NCI-H1105 (cell line): ENCODE results near the gene BBLN.
A peak's percentile ranks its signal among the peaks of the same experiment; 100 is the strongest.

Experiments
- DNase-seq: peaks from one replicate; lab custom pipeline; 2025; lab: John Stamatoyannopoulos, UW

BBLN gene

GRCh38 chr9:128191406-128192046 lies 31.5 kb downstream of the BBLN start, which contains the start of gene CIZ1:
TSS of gene CIZ1 (minus strand) at chr9:128191572. CDS start at chr9:128190857, 715 bp downstream.
- peak; percentile 66 for DNase-seq

GRCh38 chr9:128192601-128193371 lies 32.7 kb downstream of the BBLN start:
- peak; percentile 77 for DNase-seq

GRCh38 chr9:128193469-128194096 lies 33.5 kb downstream of the BBLN start:
- DNase-seq = no peak

- DNase-seq = no peak
These were observed 41.6 kb downstream of the BBLN start for GRCh38 chr9:128201441-128202369.

- DNase-seq = no peak
These were observed 42.6 kb downstream of the BBLN start for GRCh38 chr9:128202648-128203023.

- DNase-seq = peak; percentile 48
These were observed 43.1 kb downstream of the BBLN start, which contains the start of gene DNM1 for GRCh38 chr9:128203024-128203706. TSS of gene DNM1 (plus strand) at chr9:128203379. CDS start at chr9:128203471, 92 bp downstream.

- DNase-seq = peak; percentile 39
These were observed 43.9 kb downstream of the BBLN start for GRCh38 chr9:128203707-128204551.

- DNase-seq = no peak
These were observed 44.8 kb downstream of the BBLN start for GRCh38 chr9:128204858-128205257.

- no peak for DNase-seq
These were observed 45.4 kb downstream of the BBLN start for GRCh38 chr9:128205296-128205944.

GRCh38 chr9:128206484-128206883 lies 46.4 kb downstream of the BBLN start:
- DNase-seq = no peak

- DNase-seq = no peak
These were observed 47.1 kb downstream of the BBLN start for GRCh38 chr9:128206916-128207910.

- DNase-seq = no peak
These were observed 48.3 kb downstream of the BBLN start for GRCh38 chr9:128208386-128208785.

GRCh38 chr9:128208946-128209669 lies 49.0 kb downstream of the BBLN start:
- DNase-seq = no peak

GRCh38 chr9:128211186-128211980 lies 51.3 kb downstream of the BBLN start:
- DNase-seq = no peak

GRCh38 chr9:128211981-128212281 lies 51.9 kb downstream of the BBLN start:
- no peak for DNase-seq
